Activated T-helper 1 cell treated with anti-CD3 and anti-CD28 coated beads, Interleukin-12 subunit alpha, Interleukin-12 subunit beta, Interleukin-2, Interleukin-4 antibody, amounts not matched to agents 30 ng/mL and 10 ng/mL and 1 ng/mL, durations not matched to agents 14 hours and 24 hours and 36 hours (primary cell): Measurements from ENCODE around the gene PAFAH1B2. TPM values are rescaled to one million over a fixed set of nuclear protein-coding genes. Genes with fewer than 3 reads are reported as not detected.

ENCODE experiments used
- DNase-seq: peaks from one replicate; pipeline ENCODE4 v3.0.0; 2021; ENCODE audit warnings: low spot score
- H3K27ac Mint-ChIP-seq: one replicate; pipeline ENCODE4 v1.8.0; 2021; ENCODE audit warnings: mild to moderate bottlenecking, mixed read lengths
- H3K27me3 Mint-ChIP-seq: one replicate; pipeline ENCODE4 v1.8.0; 2022; ENCODE audit warnings: mild to moderate bottlenecking, moderate library complexity, mixed read lengths; ENCODE audit not compliant: insufficient read depth
- H3K36me3 Mint-ChIP-seq: one replicate; pipeline ENCODE4 v1.8.0; 2021; ENCODE audit warnings: low read depth, mixed read lengths
- H3K4me1 Mint-ChIP-seq: one replicate; pipeline ENCODE4 v1.8.0; 2021; ENCODE audit warnings: low read depth, mixed read lengths
- H3K4me3 Mint-ChIP-seq: one replicate; pipeline ENCODE4 v1.8.0; 2021; ENCODE audit warnings: mild to moderate bottlenecking, moderate library complexity, mixed read lengths
- H3K9me3 Mint-ChIP-seq: one replicate; pipeline ENCODE4 v1.8.0; 2021; ENCODE audit warnings: mixed read lengths
- intact Hi-C: fragments of 100-400 bp; cut with micrococcal nuclease; formaldehyde crosslinking; loops from one replicate; pipeline ENCODE4 v1.15.1; 2024
- total RNA-seq: library from RNA; stranded (reverse); gene quantifications from 2 replicates; pipeline ENCODE4 v1.2.3, GENCODE V29; 2022

Gene PAFAH1B2
- total RNA-seq, 1 donor from 2014 or later, result 71.8 TPM

DNA sequence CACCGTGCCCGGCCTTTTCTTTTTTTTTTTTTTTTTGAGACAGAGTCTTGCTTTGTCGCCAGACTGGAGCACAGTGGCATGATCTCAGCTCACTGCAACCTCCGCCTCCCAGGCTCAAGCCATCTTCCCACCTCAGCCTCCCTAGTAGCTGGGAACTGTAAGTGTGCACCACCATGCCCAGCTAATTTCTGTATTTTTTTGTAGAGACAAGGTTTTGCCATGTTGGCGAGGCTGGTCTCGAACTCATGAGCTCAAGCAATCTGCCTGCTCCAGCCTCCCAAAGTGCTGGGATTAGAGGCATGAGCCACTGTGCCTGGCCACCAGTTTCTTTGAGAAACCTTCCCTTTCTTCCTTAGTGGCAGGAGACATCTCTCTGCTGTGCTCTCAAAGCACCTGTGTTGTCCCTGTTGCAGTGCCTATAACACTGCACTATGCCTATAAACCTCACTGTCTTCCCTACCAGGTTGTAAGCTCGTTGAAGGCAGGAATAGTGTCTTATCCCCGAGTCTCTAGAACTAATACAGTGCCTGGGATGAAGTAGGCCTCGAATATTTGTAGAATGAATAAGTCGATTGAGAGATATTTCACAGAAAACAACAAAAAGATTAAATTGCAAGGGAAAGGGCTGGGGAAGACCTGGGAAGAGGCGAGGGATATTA lies 68.7 kb downstream of the PAFAH1B2 start:
- Mint-ChIP-seq H3K36me3 (peaks cover 37% of the 10 kb centered on the region), H3K4me3 (no peak overlapping the region), H3K4me1 (peaks cover 13% of the 10 kb centered on the region), H3K9me3 (no peaks in the 10 kb centered on the region), H3K27me3 (no peaks in the 10 kb centered on the region), H3K27ac (no peak overlapping the region)
- intact Hi-C loops, result no loop called here
- no peak for DNase-seq

DNA sequence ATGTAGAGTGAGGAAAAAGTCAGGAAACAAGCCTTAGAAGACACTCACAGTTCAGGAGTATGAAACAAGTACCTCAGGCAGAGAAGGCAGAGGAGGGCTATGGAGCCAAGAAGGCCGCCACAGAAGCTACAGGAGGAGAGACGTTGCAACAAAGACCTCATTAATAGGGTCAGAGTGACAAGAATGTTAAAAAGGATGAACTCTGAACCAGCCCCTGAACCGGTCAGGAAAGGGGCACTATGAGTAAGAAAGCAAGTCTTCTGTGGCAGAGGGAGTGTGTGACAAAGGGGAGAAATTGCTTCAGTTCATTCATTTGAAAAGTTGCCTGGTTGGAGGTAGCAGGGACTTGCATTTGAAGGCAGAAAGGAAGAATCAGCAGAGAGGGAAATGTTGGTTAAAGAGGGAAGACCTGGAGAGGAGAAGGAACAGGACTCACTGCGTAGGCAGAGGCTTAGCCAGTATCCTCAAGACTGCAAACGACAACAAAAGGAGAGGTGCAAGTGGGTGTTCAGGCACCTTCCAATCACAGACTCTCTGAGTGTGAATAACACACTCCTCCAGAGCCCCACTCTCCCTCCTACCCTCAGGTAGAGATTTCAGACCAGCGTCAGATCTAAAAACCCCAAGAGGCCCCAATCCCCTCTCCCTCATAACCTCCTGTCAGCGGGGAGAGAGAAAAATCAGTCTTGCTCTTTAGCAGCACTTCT lies 70.5 kb downstream of the PAFAH1B2 start:
- no peak overlapping the region for H3K4me3 Mint-ChIP-seq
- intact Hi-C loops, result no loop called here

DNA sequence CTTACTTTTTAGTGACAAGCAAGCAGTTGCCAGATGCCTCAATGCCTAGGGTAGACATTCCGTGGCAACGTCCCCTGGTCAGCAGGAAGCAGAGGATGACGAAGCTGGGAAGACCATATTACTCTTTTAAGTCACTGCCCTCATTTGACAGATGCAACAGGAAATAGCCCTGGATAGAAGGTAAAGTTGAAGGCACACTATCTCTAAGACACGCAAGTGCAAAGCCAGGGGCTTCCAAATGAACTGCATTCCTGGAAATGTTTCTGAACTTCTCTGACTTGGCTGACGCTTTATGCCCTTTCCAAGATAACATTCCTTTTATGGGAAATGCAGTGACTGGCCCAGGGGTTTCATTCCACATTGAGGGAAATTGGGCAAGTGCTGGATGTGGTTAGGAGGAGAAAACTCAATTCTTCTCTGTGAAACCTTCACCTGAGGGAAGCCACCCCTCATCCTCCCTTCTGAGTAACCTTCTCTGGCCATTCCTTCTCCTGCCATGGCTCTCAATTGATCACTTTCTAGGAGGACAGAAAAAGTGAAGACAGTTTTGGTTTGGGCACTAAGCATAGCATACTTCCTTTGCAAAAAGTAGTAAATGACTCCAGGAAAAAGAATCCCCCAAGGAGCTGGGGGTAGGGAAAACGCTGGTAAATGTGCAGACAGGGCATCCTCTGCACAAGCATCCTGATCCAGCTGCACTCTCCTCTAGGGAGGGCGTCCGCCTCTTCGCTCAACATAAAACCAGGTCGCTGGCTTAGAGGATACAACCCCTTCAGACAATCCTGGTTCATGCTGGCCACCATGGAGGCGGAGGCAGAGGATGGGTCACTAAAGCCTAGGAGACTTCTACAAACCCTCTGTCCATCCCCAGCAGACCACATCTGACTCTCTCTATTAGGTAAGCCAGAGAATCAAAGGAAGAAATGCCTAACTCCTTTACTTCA lies 73.3 kb downstream of the PAFAH1B2 start:
- Mint-ChIP-seq H3K36me3 (peaks cover 55% of the 10 kb centered on the region), H3K9me3 (no peaks in the 10 kb centered on the region), H3K4me1 (peaks cover 16% of the 10 kb centered on the region), H3K27me3 (no peaks in the 10 kb centered on the region), H3K27ac (peak overlapping the region; percentile 53), H3K4me3 (no peak overlapping the region)
- DNase-seq, result no peak
- intact Hi-C loops, result no loop called here

More for the DNA sequence above, 70.5 kb downstream of the PAFAH1B2 start:
- no peaks in the 10 kb centered on the region for H3K27me3 Mint-ChIP-seq
- DNase-seq, result no peak
- peaks cover 52% of the 10 kb centered on the region for H3K36me3 Mint-ChIP-seq
- H3K9me3 Mint-ChIP-seq, result no peaks in the 10 kb centered on the region
- H3K4me1 Mint-ChIP-seq, result peaks cover 16% of the 10 kb centered on the region
- peak overlapping the region; percentile 59 for H3K27ac Mint-ChIP-seq

DNA sequence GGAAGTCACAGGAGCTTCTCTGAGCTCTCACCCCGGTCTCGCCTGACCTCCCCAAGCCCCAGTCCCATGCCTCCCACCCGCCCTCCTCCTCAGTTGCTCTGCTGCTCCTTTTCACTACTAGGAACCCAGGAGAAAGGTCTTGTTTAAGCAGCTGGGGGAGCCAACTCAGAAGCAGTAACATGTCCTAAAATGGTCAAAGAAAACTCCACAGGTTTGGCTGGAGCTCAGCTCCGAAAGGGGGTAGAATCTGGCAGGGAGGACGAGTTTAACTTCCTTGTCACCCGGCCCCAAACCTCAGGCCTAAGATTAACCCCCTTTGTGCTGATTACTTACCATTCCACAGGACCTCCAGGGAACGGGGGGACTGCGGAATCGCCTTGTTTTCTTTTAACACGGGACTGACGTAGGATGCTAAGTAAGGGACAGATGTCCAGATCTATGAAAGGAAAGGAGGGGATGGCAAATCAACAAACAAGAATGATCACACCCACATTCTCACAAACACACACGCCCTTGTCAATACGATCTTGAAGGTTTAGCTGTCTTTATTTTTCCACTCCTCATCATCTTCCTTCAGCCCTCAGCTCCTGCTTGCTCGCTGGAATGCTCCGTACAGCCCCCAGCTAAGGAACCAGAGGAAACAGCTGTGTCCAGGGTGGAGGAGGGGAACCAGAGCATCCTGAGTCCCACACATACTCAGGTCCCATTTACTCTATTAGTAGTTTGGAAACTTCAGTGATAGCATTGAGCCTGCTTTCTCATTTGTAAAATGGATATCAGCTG lies 74.2 kb downstream of the PAFAH1B2 start:
- Mint-ChIP-seq H3K4me1 (peaks cover 16% of the 10 kb centered on the region), H3K27ac (peak overlapping the region; percentile 7), H3K27me3 (no peaks in the 10 kb centered on the region), H3K9me3 (no peaks in the 10 kb centered on the region), H3K36me3 (peaks cover 56% of the 10 kb centered on the region), H3K4me3 (no peak overlapping the region)
- intact Hi-C loops, result no loop called here
- no peak for DNase-seq

DNA sequence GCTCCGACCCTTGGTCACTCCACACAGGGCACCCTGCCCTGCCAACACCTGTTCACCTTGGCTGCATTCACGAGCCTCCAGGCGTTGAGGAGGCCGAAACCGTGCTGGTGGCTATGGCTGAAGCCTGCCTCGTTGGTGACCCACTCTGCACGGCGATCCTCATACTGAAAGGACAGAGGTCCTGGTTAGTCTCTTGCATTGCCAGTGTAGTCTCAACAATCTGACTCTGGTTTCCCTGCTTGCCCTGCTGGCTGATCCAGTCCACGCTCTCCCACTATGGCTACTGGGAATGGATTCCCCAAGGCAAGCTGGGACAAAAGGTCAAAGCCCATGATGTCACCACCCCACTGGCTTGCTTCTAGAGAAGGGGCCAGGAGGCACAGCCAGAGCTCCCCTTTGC lies 74.9 kb downstream of the PAFAH1B2 start:
- intact Hi-C loops, result no loop called here
- Mint-ChIP-seq H3K4me3 (no peak overlapping the region), H3K36me3 (peaks cover 58% of the 10 kb centered on the region), H3K27ac (no peak overlapping the region), H3K9me3 (no peaks in the 10 kb centered on the region), H3K4me1 (peaks cover 16% of the 10 kb centered on the region), H3K27me3 (no peaks in the 10 kb centered on the region)
- no peak for DNase-seq

DNA sequence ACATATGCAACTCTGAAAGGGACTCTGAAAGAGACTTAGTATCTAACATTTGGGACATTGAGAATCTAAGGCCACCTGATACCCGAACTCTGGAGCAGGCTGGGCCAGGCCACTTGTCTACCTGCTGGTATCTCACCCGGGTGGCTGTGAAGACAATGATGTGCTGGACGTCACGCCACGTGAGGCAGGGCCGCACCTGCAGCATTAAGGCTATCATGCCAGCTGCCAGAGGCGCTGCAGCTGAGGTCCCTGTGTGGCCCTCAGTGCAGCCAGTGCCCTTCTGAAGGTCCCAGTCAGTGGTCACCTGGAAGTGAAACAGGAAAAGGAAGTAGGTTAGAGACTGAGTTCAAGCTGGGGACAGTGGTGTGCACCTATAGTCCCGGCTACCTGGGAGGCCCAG lies 75.4 kb downstream of the PAFAH1B2 start:
- no peak for DNase-seq
- intact Hi-C loops, result no loop called here
- H3K4me3 Mint-ChIP-seq, result no peak overlapping the region
- peaks cover 59% of the 10 kb centered on the region for H3K36me3 Mint-ChIP-seq
- H3K4me1 Mint-ChIP-seq, result peaks cover 16% of the 10 kb centered on the region
- no peaks in the 10 kb centered on the region for H3K9me3 Mint-ChIP-seq
- no peak overlapping the region for H3K27ac Mint-ChIP-seq
- no peaks in the 10 kb centered on the region for H3K27me3 Mint-ChIP-seq

DNA sequence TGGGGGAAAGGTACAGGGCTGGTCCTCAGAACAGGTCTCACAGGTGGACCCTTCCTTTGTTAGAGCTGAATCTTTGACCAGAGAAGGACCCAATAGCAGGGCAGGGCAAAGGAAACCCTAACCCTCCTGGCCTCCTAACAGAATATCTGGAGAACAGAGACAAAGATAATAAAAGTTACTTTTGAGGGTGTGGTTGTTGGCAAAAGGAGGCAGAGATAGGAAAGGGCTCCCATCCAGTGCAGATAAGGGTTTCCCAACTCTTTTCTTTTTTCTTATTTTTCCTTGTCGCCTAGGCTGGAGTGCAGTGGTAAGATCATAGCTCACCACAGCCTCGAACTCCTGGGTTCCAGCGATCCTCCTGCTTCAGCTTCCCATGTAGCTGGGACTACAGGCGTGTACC lies 75.9 kb downstream of the PAFAH1B2 start:
- Mint-ChIP-seq H3K4me3 (no peak overlapping the region), H3K36me3 (peaks cover 60% of the 10 kb centered on the region), H3K9me3 (no peaks in the 10 kb centered on the region), H3K27ac (no peak overlapping the region), H3K4me1 (peaks cover 16% of the 10 kb centered on the region), H3K27me3 (no peaks in the 10 kb centered on the region)
- DNase-seq, result no peak
- intact Hi-C loops, result no loop called here

DNA sequence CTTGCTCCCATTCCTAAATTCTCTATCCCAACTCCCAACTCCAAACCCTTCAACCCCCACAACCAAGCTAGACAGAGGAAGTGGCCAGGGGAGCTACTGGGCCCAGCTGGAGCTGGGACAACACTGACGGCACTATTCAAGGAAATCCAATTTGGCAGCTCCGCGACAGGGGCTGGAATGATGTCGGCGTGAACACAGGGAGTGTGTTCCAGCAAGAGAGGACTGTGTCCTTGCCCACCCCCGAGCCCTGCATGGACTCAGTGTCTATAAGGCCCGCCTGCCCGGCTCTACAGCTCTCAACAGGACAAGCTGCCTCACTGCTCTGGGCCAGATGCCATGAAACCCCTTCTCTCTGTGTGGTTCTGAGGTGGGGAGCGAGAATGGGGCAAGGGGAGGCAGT lies 76.5 kb downstream of the PAFAH1B2 start:
- peaks cover 16% of the 10 kb centered on the region for H3K4me1 Mint-ChIP-seq
- intact Hi-C loops, result no loop called here
- no peaks in the 10 kb centered on the region for H3K9me3 Mint-ChIP-seq
- peaks cover 64% of the 10 kb centered on the region for H3K36me3 Mint-ChIP-seq
- no peak overlapping the region for H3K27ac Mint-ChIP-seq
- H3K27me3 Mint-ChIP-seq, result no peaks in the 10 kb centered on the region
- no peak overlapping the region for H3K4me3 Mint-ChIP-seq
- DNase-seq, result no peak

DNA sequence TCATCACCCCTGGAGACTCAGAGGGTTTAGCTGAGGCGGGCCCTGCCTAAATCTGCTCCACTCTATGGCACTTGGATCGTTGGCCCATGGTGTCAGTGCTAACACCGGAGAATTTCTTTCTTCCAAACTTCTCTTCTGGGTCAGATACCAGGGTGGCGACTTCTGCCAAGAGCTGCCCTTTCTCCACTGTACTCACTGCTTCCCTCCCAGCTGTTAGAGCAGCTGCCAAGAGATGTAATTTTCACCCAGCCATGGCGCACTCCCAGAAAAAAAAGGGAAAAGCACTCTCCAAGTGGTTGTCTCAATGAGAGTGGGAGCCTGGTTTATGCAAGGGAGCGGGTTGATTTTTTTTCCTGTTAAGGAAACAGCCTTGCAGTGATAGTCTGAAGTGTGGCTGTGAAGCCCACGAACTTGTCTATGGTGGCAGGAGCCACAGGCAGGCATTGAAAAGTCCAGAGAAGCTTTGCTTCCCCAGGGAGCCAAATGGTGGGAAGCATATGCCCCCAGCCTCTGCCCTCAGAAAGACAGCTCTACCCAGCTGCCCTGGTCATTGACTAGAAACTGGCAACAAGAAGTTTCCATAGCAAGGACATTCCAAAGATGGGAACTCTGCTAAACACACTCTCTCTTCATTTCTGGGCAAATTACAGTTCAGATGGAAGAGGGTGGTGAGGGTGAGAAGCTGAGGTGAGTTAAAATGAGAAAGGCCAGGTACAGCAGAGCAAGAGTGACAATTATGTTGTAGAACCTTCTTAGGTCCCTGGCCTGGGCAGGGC lies 77.1 kb downstream of the PAFAH1B2 start:
- intact Hi-C loops, result no loop called here
- no peak overlapping the region for H3K4me3 Mint-ChIP-seq
- peaks cover 17% of the 10 kb centered on the region for H3K4me1 Mint-ChIP-seq
- H3K9me3 Mint-ChIP-seq, result no peaks in the 10 kb centered on the region
- peaks cover 65% of the 10 kb centered on the region for H3K36me3 Mint-ChIP-seq
- H3K27ac Mint-ChIP-seq, result no peak overlapping the region
- no peak for DNase-seq
- H3K27me3 Mint-ChIP-seq, result no peaks in the 10 kb centered on the region

DNA sequence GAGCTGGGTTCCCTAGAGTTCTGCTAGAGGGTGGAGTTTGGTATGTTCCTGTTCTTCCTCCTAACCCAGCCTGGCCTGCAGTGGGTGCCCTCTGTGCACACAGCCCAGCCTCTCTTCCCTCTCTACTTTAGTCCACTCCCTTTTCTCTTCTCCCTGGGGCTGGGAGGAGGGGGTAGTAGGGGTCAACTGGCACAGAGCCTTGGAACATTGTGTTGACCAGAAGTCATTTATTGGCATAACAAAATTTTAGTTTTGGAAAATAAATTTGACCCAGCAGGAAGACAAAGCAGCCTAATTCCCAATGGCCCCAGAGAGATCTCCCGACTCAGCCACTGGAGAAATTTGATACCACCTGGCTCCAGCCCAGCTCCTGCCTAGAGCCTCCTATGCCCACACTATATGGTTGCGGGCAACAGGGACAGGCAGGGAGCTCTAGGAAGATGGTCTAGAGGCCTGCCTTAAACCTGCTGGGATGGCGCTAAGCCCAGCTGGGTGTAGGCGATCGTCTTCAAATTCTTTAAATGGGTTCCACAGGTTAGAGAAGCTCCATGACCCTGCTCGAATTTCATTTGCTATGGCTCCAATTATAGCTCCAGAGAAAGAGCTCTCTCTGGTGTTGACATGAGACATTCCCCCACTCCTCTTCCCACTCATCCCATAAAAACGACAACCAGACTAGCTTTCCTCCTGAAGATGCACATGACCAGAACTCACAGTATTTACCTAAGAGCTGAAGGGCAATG lies 77.9 kb downstream of the PAFAH1B2 start:
- intact Hi-C loops, result no loop called here
- no peak overlapping the region for H3K27ac Mint-ChIP-seq
- H3K4me1 Mint-ChIP-seq, result peaks cover 19% of the 10 kb centered on the region
- H3K9me3 Mint-ChIP-seq, result no peaks in the 10 kb centered on the region
- no peak overlapping the region for H3K4me3 Mint-ChIP-seq
- H3K27me3 Mint-ChIP-seq, result no peaks in the 10 kb centered on the region
- DNase-seq, result no peak
- H3K36me3 Mint-ChIP-seq, result peaks cover 72% of the 10 kb centered on the region

DNA sequence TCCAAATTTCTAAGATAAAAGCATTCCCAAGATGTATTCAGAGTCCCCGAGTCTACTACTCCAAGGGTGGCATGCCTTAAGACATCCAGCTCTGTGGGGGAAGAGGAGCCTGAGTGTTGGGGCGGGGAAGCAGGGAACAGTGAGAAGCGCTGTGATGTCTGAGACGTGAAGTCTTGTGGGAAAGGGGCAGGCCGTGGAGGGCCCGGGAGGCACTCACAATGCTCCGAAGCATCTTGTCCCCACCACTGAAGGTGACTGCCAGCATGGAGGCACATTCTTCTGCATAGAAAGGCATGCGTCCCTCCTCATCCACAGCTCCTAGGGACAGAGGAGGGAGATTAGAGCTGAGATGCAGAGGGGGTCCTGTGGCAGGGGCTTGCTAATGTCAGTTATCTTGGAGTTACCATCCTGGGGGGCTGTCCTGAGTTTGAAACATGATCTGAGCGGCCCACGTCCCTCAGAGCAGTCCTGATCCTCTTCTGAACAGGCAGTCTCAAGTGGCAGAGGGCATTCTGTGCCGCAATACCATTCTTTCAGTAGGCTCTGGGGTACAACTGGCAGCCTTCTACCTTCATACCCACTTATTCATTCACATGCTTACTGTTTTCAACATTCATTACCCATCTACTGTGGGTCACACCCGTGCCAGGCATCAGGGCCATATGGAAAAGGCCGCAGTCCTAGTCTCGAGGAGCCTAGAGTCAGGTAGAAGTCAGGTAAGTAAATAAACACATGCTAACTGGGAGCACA lies 79.1 kb downstream of the PAFAH1B2 start:
- H3K36me3 Mint-ChIP-seq, result peaks cover 67% of the 10 kb centered on the region
- H3K27ac Mint-ChIP-seq, result no peak overlapping the region
- peaks cover 9% of the 10 kb centered on the region for H3K4me1 Mint-ChIP-seq
- DNase-seq, result no peak
- intact Hi-C loops, result no loop called here
- H3K9me3 Mint-ChIP-seq, result no peaks in the 10 kb centered on the region
- H3K4me3 Mint-ChIP-seq, result no peak overlapping the region
- H3K27me3 Mint-ChIP-seq, result no peaks in the 10 kb centered on the region
